Uterus (tissue), 2 donors: ENCODE measurements around the gene ZNF346.

Experiments used
- POLR2A ChIP-seq, 2 donors: fragments of 450-650 bp; IDR thresholded peaks; one replicate each; pipeline ENCODE4 v1.6.1; 2016; ENCODE audit warnings: antibody characterized with exemption in 2 of 2, mild to moderate bottlenecking in 1 of 2, moderate library complexity in 1 of 2
- TF ChIP-seq, protein P1 (sequence below), 4 experiments: fragments of 200-600 bp in 2 of 4; fragments of 450-650 bp in 2 of 4; sonication (generic) in 2 of 4; IDR thresholded peaks; one replicate each; pipeline ENCODE4 v1.5.1; 2016 to 2019; ENCODE audit warnings: antibody characterized with exemption in 4 of 4, mild to moderate bottlenecking in 2 of 4, moderate library complexity in 1 of 4

DNA sequence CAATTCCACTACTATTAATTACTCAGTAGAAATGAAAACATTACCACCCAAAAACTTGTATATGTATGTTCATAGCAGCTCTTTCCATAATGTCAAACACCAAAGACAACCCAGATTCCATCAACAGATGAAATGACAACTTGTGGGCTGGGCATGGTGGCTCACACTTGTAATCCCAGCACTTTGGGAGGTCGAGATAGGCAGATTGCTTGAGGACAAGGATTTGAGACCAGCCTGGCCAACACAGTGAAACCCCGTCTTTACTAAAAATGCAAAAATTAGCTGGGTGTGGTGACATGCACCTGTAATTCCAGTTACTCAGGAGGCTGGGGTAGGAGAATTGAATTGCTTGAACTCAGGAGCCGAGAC is 27.4 kb upstream of the ZNF346 start:
- TF ChIP-seq, protein P1, sequence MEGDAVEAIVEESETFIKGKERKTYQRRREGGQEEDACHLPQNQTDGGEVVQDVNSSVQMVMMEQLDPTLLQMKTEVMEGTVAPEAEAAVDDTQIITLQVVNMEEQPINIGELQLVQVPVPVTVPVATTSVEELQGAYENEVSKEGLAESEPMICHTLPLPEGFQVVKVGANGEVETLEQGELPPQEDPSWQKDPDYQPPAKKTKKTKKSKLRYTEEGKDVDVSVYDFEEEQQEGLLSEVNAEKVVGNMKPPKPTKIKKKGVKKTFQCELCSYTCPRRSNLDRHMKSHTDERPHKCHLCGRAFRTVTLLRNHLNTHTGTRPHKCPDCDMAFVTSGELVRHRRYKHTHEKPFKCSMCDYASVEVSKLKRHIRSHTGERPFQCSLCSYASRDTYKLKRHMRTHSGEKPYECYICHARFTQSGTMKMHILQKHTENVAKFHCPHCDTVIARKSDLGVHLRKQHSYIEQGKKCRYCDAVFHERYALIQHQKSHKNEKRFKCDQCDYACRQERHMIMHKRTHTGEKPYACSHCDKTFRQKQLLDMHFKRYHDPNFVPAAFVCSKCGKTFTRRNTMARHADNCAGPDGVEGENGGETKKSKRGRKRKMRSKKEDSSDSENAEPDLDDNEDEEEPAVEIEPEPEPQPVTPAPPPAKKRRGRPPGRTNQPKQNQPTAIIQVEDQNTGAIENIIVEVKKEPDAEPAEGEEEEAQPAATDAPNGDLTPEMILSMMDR (IDR thresholded peaks at IDR 0.05), result no peak
- TF ChIP-seq POLR2A (IDR thresholded peaks at IDR 0.05), result no peak
